Vein endothelial cell (primary cell): ENCODE results near the gene ANGPT4. TPM values are rescaled to one million over a fixed set of nuclear protein-coding genes. Genes with fewer than 3 reads are reported as not detected.

Source experiments
- total RNA-seq: library from RNA; depleted of rRNA; stranded (reverse); fragments of >200 nt; gene quantifications from 2 replicates; pipeline ENCODE4 v1.2.3, GENCODE V29; 2012

The ANGPT4 gene, protein sequence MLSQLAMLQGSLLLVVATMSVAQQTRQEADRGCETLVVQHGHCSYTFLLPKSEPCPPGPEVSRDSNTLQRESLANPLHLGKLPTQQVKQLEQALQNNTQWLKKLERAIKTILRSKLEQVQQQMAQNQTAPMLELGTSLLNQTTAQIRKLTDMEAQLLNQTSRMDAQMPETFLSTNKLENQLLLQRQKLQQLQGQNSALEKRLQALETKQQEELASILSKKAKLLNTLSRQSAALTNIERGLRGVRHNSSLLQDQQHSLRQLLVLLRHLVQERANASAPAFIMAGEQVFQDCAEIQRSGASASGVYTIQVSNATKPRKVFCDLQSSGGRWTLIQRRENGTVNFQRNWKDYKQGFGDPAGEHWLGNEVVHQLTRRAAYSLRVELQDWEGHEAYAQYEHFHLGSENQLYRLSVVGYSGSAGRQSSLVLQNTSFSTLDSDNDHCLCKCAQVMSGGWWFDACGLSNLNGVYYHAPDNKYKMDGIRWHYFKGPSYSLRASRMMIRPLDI
- not detected in 2 replicates for total RNA-seq

DNA sequence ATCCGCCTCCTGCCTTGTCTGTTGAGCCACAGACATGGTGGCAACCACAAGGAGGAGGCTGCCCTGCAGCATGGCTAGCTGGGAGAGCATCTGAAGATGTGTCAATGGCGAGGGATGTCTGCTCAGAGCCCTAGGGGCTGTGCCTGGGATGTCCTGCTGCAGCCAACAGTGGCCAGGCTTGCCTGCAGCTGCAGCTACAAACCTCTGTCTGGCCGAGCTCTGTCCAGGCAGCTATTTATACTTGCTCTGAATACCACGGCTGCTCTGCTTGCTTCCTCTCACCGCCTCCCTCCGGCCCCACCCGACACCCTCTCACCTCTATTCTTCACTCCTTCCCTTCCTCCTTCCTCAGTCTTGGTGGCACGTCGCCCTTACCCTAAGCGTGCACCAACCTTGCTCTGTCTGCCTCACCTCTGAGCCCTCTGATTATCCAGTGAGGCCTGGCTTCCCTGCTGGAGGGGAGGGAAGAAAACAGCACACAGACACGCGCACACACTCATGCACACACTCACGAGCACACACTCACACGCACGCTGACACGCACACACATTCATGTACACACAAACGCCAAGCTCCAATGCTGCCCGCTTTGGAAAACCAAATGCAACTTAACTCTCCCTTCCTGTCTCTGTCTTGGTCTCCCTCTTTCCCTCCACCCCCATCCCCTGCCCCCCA lies at the start of gene ANGPT4:
ANGPT4 (minus strand) TSS at position 210 of the 675 bp plus-strand sequence; CDS start at position 90, 120 bp downstream.

DNA sequence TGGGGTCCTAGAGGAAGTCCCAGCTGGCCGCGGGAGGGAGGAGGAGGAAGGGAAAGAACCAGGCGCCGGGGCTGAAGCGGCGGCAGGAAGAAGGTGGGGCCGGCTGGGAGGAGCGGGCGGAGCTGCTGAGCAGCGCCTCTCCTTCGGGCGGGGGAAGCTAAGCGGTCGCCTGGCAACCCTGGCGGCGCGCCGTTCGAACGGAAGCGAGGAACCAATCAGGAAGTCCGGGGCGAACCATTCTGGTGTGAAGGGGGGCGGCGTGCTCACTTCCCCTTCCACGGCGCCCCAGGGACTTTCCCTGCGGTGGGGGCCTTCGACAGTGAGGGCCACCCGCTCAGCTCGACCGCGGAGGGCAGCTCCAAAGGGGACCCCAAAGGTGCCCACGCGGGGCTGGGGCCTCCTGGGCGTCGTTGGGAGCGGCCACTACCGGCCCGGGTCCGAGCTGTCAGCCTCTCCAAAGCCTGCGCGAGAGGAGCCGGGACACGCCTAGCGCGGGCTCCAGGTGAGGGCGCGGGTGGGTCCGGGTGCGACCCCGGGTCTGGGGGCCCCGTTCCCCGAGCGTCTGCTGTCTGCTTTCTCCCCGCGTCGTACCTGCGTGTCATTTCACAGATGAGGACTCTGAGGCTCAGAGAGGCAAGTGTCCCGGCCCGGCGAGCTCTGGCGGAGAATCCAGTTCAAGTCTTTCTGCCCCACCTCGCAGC lies 82.5 kb downstream of the ANGPT4 start, which contains the start of gene FAM110A:
FAM110A (plus strand) TSS at position 266 of the 701 bp plus-strand sequence. CDS start 11,090 bp downstream, outside the sequence.

Other genes with a start within 250 kb of the ANGPT4 start
- gene SCRT2, start 240.5 kb downstream of the ANGPT4 start, total RNA-seq = not detected in 2 replicates
- gene SLC52A3, start 147.8 kb downstream of the ANGPT4 start, total RNA-seq = under 0.01 and 0.10 TPM in 2 replicates
- 3.5 and 4.9 TPM in 2 replicates for gene FAM110A, start 82.6 kb downstream of the ANGPT4 start, total RNA-seq
- gene RSPO4, start 86.0 kb upstream of the ANGPT4 start, total RNA-seq = not detected in 2 replicates
- 76.8 and 152 TPM in 2 replicates for gene PSMF1, start 202.3 kb upstream of the ANGPT4 start, total RNA-seq